ENCODE data around the gene AK1.

The AK1 gene, protein sequence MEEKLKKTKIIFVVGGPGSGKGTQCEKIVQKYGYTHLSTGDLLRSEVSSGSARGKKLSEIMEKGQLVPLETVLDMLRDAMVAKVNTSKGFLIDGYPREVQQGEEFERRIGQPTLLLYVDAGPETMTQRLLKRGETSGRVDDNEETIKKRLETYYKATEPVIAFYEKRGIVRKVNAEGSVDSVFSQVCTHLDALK

GRCh38 chr9:127877566-127877998 is at the start of gene AK1:
AK1 (minus strand) TSS chr9:127877675; CDS start chr9:127874617, 3,058 bp downstream.
- no peak for DNase-seq (ENCODE audit: low read depth)

- no peak for DNase-seq (ENCODE audit: low read depth)
These were observed 49.4 kb upstream of the AK1 start for GRCh38 chr9:127926906-127927200.

GRCh38 chr9:127925959-127926905 is 48.8 kb upstream of the AK1 start:
- no peak for DNase-seq (ENCODE audit: low read depth)

DNA sequence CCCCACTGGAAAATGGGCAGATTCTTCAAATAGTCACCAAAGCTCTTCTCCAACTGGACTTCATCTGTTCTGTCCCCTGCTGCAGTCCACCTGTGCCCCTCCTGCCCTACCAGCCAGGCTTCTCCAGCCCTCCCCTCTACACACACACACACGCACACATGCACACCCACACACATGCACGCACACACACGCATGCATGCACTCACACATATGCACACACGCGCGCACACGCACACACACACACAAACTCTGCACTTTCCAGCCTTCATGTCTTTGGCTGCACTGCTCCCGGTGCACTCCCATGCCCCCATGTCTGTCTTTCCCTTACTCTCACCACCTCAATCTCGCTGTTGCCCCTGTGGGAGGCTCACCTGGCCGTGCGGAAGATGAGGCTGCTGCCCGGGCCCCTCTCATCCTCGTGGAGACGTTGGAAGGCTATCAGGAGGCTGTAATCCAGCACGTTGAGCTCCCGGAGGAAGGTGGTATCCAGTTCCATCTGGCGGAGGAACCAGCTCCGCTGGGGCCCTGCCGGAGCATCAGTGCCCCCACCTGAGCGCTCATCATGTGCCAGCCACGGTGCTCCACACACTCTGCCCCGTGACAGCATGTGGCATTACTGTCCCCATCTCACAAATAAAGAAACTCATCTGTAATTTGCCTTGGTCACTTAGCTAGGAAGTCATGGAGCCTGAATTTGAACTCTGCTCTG is 47.4 kb upstream of the AK1 start:
- no peak for DNase-seq (ENCODE audit: low read depth)

DNA sequence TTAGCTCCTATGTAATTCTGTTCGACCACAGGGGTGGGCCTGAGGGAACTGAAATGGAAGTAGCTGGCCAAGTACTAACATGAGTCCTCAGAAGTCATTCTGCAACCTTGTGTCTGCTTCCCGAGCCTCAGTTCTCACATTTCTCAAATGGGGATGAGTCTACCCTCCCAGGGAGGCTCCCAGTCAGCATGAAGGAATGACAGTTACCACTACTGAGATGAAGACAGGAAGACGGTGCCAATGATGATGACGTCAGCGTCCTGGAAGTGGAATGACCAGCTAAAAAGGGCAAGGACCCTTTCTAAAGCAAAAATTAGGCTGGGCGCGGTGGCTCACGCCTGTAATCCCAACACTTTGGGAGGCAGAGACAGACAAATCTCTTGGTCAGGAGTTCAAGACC is 46.3 kb upstream of the AK1 start:
- peak; percentile 94 for DNase-seq (ENCODE audit: low read depth)

DNA sequence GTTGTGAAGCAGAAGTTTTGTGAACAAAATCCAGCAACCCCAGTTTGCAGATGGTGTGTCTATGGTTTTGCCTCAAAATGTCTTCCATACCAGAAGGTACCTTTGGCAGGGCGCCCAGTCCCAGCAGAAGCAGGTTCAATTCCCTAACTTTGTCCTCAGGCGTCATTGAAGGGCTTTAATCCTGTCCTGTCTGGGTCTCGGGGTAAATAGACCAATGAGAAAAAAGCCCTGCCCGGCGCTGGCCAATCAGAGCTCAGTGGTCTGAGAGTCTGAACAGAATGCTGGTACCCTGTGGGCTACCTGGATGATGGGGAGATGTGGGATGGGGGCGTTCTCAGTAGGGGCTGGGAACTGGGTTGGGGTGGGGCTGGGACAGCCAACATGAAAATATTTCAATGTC is 45.6 kb upstream of the AK1 start:
- no peak for DNase-seq (ENCODE audit: low read depth)

- DNase-seq (ENCODE audit: low read depth), result no peak
These were observed 44.2 kb upstream of the AK1 start for GRCh38 chr9:127921557-127922120.

DNA sequence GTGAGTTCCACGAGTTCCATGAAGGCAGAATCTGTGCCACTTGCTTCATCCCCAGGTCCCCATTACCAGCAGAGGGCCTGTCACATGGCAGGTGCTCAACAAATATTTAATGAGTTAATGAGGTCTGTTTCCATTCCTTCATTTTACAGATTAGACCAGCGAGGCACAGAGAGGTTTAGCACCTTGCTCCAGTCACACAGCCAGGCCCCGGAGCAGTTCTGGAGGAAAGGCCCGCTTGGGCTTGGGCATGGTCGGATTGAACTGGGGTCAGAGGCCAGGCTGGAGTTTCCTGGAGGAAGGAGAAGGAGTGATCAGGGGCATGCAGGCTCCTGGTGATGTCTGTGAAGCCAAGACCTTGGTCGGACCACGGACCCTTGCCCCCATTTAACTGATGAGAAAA is 43.3 kb upstream of the AK1 start:
- no peak for DNase-seq (ENCODE audit: low read depth)

DNA sequence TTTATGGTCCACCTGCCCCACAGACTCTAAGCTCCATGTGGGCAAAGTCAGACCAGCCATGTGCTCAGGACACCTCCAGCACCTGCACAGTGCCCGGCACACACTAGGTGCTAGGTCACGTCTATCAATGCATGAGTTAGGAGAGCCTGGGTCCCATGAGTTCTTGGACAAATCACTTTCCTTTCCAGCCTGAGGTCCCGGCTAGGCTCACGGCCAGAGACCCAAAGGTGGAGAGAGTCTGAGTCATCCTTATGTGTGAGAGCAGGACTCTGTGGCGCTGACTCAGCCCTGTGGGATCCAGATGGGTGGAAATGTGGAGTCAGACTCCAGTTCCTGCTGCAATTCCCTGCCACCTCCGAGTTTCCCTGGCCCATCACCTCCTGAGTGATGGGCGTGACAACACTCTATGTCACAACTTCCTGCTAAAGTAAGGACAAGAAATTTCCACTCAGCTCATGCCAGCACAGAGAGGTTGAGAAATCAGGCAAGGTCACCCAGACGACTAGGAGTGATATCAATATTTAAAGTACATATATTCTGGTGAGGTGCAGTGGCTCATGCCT is 41.9 kb upstream of the AK1 start:
- DNase-seq (ENCODE audit: low read depth), result peak; percentile 99

GRCh38 chr9:127918183-127919107 is 41.0 kb upstream of the AK1 start:
- no peak for DNase-seq (ENCODE audit: low read depth)

- DNase-seq (ENCODE audit: low read depth), result no peak
These were observed 40.1 kb upstream of the AK1 start for GRCh38 chr9:127917603-127918002.

GRCh38 chr9:127916720-127917581 is 39.5 kb upstream of the AK1 start, which contains the start of gene ST6GALNAC4:
ST6GALNAC4 (minus strand) TSS chr9:127917041; CDS start chr9:127916419, 622 bp downstream.
- DNase-seq (ENCODE audit: low read depth), result no peak

GRCh38 chr9:127915801-127916719 is 38.6 kb upstream of the AK1 start:
- DNase-seq (ENCODE audit: low read depth), result no peak

DNA sequence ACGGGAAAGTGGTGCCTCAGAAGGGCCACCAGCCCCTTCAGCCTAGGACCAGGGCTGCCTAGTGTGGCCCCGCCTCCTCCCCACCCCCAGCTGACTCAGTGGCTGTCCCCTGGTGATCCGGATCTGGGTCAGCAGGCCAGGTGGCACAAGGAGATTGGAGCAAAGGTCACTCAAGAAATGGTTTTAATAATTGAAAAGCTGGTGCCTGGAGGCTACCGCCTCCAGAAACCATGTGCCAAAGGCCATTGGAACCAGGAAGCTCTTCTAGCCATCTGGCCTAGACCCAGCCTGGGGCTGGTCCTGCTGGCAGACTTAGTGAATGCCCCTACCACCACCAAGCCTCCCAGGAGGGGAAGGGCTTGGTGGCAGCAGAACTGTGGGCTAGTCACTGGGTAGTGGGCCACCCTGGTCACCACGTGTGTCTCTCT is 37.9 kb upstream of the AK1 start:
- DNase-seq (ENCODE audit: low read depth), result no peak

DNA sequence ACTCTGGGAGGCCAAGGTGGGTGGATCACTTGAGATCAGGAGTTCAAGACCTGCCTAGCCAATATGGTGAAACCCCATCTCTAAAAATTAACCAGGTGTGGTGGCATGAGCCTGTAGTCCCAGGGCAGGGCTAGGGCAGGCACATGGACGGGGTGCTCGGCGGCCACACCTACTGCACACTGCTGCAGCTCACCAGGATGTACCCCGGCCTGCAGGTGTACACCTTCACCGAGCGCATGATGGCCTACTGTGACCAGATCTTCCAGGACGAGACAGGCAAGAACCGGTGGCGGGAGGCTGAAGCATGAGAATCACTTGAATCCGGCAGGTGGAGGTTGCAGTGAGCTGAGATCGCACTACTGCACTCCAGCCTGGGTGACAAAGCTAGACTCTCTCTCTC is 36.2 kb upstream of the AK1 start:
- no peak for DNase-seq (ENCODE audit: low read depth)

- no peak for DNase-seq (ENCODE audit: low read depth)
These were observed 35.4 kb upstream of the AK1 start for GRCh38 chr9:127912882-127913281.

GRCh38 chr9:127912296-127912695 is 34.8 kb upstream of the AK1 start:
- no peak for DNase-seq (ENCODE audit: low read depth)

- no peak for DNase-seq (ENCODE audit: low read depth)
These were observed 33.2 kb upstream of the AK1 start for GRCh38 chr9:127910613-127911205.
